GM19193 (cell line): ENCODE results near the gene DOCK2.

Experiments
- POLR2A ChIP-seq: IDR thresholded peaks from 4 replicates; pipeline ENCODE4 v1.6.1; 2011; ENCODE audit not compliant: insufficient read depth, insufficient read length; ENCODE audit errors: extremely low read depth

DOCK2 gene

GRCh38 chr5:169697511-169697890, 60.4 kb downstream of the DOCK2 start:
- TF ChIP-seq POLR2A: no peak

- TF ChIP-seq POLR2A: no peak
Measured at GRCh38 chr5:169697976-169698375, 60.9 kb downstream of the DOCK2 start.

GRCh38 chr5:169700611-169701010, 63.5 kb downstream of the DOCK2 start:
- no peak for TF ChIP-seq POLR2A

- no peak for TF ChIP-seq POLR2A
Measured at GRCh38 chr5:169701910-169702451, 64.9 kb downstream of the DOCK2 start.

- TF ChIP-seq POLR2A: no peak
Measured at GRCh38 chr5:169702693-169703481, 65.8 kb downstream of the DOCK2 start.

GRCh38 chr5:169703813-169704212, 66.7 kb downstream of the DOCK2 start:
- no peak for TF ChIP-seq POLR2A

- TF ChIP-seq POLR2A: no peak
Measured at GRCh38 chr5:169705322-169705721, 68.2 kb downstream of the DOCK2 start.

- no peak for TF ChIP-seq POLR2A
Measured at GRCh38 chr5:169706071-169706470, 69.0 kb downstream of the DOCK2 start.

- TF ChIP-seq POLR2A: no peak
Measured at GRCh38 chr5:169706758-169707450, 69.8 kb downstream of the DOCK2 start.

GRCh38 chr5:169707686-169708085, 70.6 kb downstream of the DOCK2 start:
- no peak for TF ChIP-seq POLR2A

GRCh38 chr5:169710675-169711074, 73.6 kb downstream of the DOCK2 start:
- no peak for TF ChIP-seq POLR2A

GRCh38 chr5:169711551-169712225, 74.6 kb downstream of the DOCK2 start:
- TF ChIP-seq POLR2A: no peak

- TF ChIP-seq POLR2A: no peak
Measured at GRCh38 chr5:169712428-169712827, 75.4 kb downstream of the DOCK2 start.

GRCh38 chr5:169716287-169716686, 79.2 kb downstream of the DOCK2 start:
- TF ChIP-seq POLR2A: no peak

GRCh38 chr5:169717288-169717687, 80.2 kb downstream of the DOCK2 start:
- TF ChIP-seq POLR2A: no peak

GRCh38 chr5:169719360-169720314, 82.6 kb downstream of the DOCK2 start:
- TF ChIP-seq POLR2A: no peak
